ENCODE measurements around the gene DDX42.

The DDX42 gene

GRCh38 chr17:63823659-63824331 lies 49.8 kb downstream of the DDX42 start:
- no peak for DNase-seq

- DNase-seq, result no peak
Measured at GRCh38 chr17:63824362-63824761, 50.4 kb downstream of the DDX42 start.

GRCh38 chr17:63826468-63827001 lies 52.6 kb downstream of the DDX42 start:
- DNase-seq, result no peak

GRCh38 chr17:63827002-63827800 lies 53.2 kb downstream of the DDX42 start, which contains the start of the genes FTSJ3 and PSMC5:
Gene FTSJ3, minus strand, starts transcription at chr17:63827663. Its CDS starts 761 bp downstream, at chr17:63826902.
Gene PSMC5, plus strand, starts transcription at chr17:63827431. Its CDS starts 60 bp downstream, at chr17:63827491.
- peak; percentile 89 to 95 for DNase-seq

GRCh38 chr17:63827801-63828221 lies 53.8 kb downstream of the DDX42 start:
- DNase-seq, result no peak

- DNase-seq, result no peak
Measured at GRCh38 chr17:63828936-63829335, 55.0 kb downstream of the DDX42 start.

- DNase-seq, result no peak
Measured at GRCh38 chr17:63830278-63830677, 56.3 kb downstream of the DDX42 start.

GRCh38 chr17:63830904-63831491 lies 57.0 kb downstream of the DDX42 start:
- DNase-seq, result no peak

- DNase-seq, result no peak
Measured at GRCh38 chr17:63831505-63831904, 57.5 kb downstream of the DDX42 start.

GRCh38 chr17:63832014-63832413 lies 58.0 kb downstream of the DDX42 start:
- no peak for DNase-seq

GRCh38 chr17:63832455-63832854 lies 58.5 kb downstream of the DDX42 start:
- no peak for DNase-seq

GRCh38 chr17:63833026-63833740 lies 59.2 kb downstream of the DDX42 start:
- DNase-seq, result no peak

- no peak for DNase-seq
Measured at GRCh38 chr17:63833741-63834373, 59.9 kb downstream of the DDX42 start.

GRCh38 chr17:63834431-63835166 lies 60.6 kb downstream of the DDX42 start:
- peak in 1 of 2 experiments; percentile 25 for DNase-seq

- no peak for DNase-seq
Measured at GRCh38 chr17:63835167-63835720, 61.3 kb downstream of the DDX42 start.

- no peak for DNase-seq
Measured at GRCh38 chr17:63836811-63837210, 62.8 kb downstream of the DDX42 start.

GRCh38 chr17:63837480-63837879 lies 63.5 kb downstream of the DDX42 start:
- DNase-seq, result no peak

GRCh38 chr17:63837962-63838600 lies 64.1 kb downstream of the DDX42 start:
- DNase-seq, result no peak

- DNase-seq, result no peak
Measured at GRCh38 chr17:63838631-63839171, 64.7 kb downstream of the DDX42 start.
